ENCODE results near the gene SMYD1.

SMYD1 gene

GRCh38 chr2:88133875-88134274 lies 66.2 kb downstream of the SMYD1 start:
- TF ChIP-seq RAD21 (IDR thresholded peaks at IDR 0.05; ENCODE audit: low read depth), result no peak
- TF ChIP-seq YY1 (IDR thresholded peaks at IDR 0.05; ENCODE audit: low read depth), result no peak
- TF ChIP-seq REST (IDR thresholded peaks at IDR 0.05; ENCODE audit: low read depth), result no peak
- no peak for TF ChIP-seq TEAD4 (IDR thresholded peaks at IDR 0.05)
- TF ChIP-seq EGR1 (IDR thresholded peaks at IDR 0.05), result no peak
- no peak for TF ChIP-seq CEBPB (IDR thresholded peaks at IDR 0.05)
- TF ChIP-seq EP300 (IDR thresholded peaks at IDR 0.05; ENCODE audit: borderline replicate concordance), result no peak
- no peak for TF ChIP-seq ZBTB7A (IDR thresholded peaks at IDR 0.05; ENCODE audit: low read depth)
- TF ChIP-seq FOXM1 (IDR thresholded peaks at IDR 0.05; ENCODE audit: borderline replicate concordance, low read depth), result no peak
- TF ChIP-seq USF1 (IDR thresholded peaks at IDR 0.05), result no peak
- no peak for TF ChIP-seq CREB1 (IDR thresholded peaks at IDR 0.05; ENCODE audit: low read depth)
- no peak for TF ChIP-seq NFIC (IDR thresholded peaks at IDR 0.05)
- TF ChIP-seq TCF12 (IDR thresholded peaks at IDR 0.05; ENCODE audit: low read depth), result no peak
- TF ChIP-seq MAX (IDR thresholded peaks at IDR 0.05), result no peak
- TF ChIP-seq TAF1 (IDR thresholded peaks at IDR 0.05; ENCODE audit: low read depth), result no peak

GRCh38 chr2:88136817-88137216 lies 69.2 kb downstream of the SMYD1 start:
- TF ChIP-seq USF1 (IDR thresholded peaks at IDR 0.05) (no peak), RAD21 (IDR thresholded peaks at IDR 0.05; ENCODE audit: low read depth) (no peak), YY1 (IDR thresholded peaks at IDR 0.05; ENCODE audit: low read depth) (no peak), EP300 (IDR thresholded peaks at IDR 0.05; ENCODE audit: borderline replicate concordance) (no peak), FOXM1 (IDR thresholded peaks at IDR 0.05; ENCODE audit: borderline replicate concordance, low read depth) (no peak), CEBPB (IDR thresholded peaks at IDR 0.05) (no peak)

GRCh38 chr2:88137833-88138232 lies 70.2 kb downstream of the SMYD1 start:
- TF ChIP-seq NFIC (IDR thresholded peaks at IDR 0.05) (no peak), TAF1 (IDR thresholded peaks at IDR 0.05; ENCODE audit: low read depth) (no peak), EGR1 (IDR thresholded peaks at IDR 0.05) (no peak), TCF12 (IDR thresholded peaks at IDR 0.05; ENCODE audit: low read depth) (no peak), FOXM1 (IDR thresholded peaks at IDR 0.05; ENCODE audit: borderline replicate concordance, low read depth) (no peak), ZBTB7A (IDR thresholded peaks at IDR 0.05; ENCODE audit: low read depth) (no peak), CEBPB (IDR thresholded peaks at IDR 0.05) (no peak), MAX (IDR thresholded peaks at IDR 0.05) (no peak), YY1 (IDR thresholded peaks at IDR 0.05; ENCODE audit: low read depth) (no peak), RAD21 (IDR thresholded peaks at IDR 0.05; ENCODE audit: low read depth) (no peak), TEAD4 (IDR thresholded peaks at IDR 0.05) (no peak), CREB1 (IDR thresholded peaks at IDR 0.05; ENCODE audit: low read depth) (no peak), REST (IDR thresholded peaks at IDR 0.05; ENCODE audit: low read depth) (no peak), USF1 (IDR thresholded peaks at IDR 0.05) (no peak), EP300 (IDR thresholded peaks at IDR 0.05; ENCODE audit: borderline replicate concordance) (no peak)

- TF ChIP-seq TCF12 (IDR thresholded peaks at IDR 0.05; ENCODE audit: low read depth), result no peak
- no peak for TF ChIP-seq EGR1 (IDR thresholded peaks at IDR 0.05)
- TF ChIP-seq CREB1 (IDR thresholded peaks at IDR 0.05; ENCODE audit: low read depth), result no peak
- no peak for TF ChIP-seq MAX (IDR thresholded peaks at IDR 0.05)
- TF ChIP-seq TEAD4 (IDR thresholded peaks at IDR 0.05), result no peak
- no peak for TF ChIP-seq TAF1 (IDR thresholded peaks at IDR 0.05; ENCODE audit: low read depth)
- TF ChIP-seq EP300 (IDR thresholded peaks at IDR 0.05; ENCODE audit: borderline replicate concordance), result no peak
- no peak for TF ChIP-seq FOXM1 (IDR thresholded peaks at IDR 0.05; ENCODE audit: borderline replicate concordance, low read depth)
- TF ChIP-seq REST (IDR thresholded peaks at IDR 0.05; ENCODE audit: low read depth), result no peak
- no peak for TF ChIP-seq ZBTB7A (IDR thresholded peaks at IDR 0.05; ENCODE audit: low read depth)
- TF ChIP-seq CEBPB (IDR thresholded peaks at IDR 0.05), result no peak
- no peak for TF ChIP-seq RAD21 (IDR thresholded peaks at IDR 0.05; ENCODE audit: low read depth)
- TF ChIP-seq YY1 (IDR thresholded peaks at IDR 0.05; ENCODE audit: low read depth), result no peak
- TF ChIP-seq NFIC (IDR thresholded peaks at IDR 0.05), result no peak
- no peak for TF ChIP-seq USF1 (IDR thresholded peaks at IDR 0.05)
Measured at GRCh38 chr2:88139203-88139702, 71.6 kb downstream of the SMYD1 start.
